GM20000 (cell line): ENCODE data around the gene SLC45A2.

ENCODE experiments used
- DNase-seq: peaks from one replicate; pipeline ENCODE4 v3.0.0; 2012; ENCODE audit warnings: low spot score
- CTCF ChIP-seq: IDR thresholded peaks from 2 replicates; pipeline ENCODE4 v1.5.1; 2012; ENCODE audit warnings: mild to moderate bottlenecking, control low read depth; ENCODE audit errors: extremely low read depth, missing control alignments

The SLC45A2 gene

GRCh38 chr5:34021334-34021733 is 36.8 kb upstream of the SLC45A2 start:
- no peak for DNase-seq
- TF ChIP-seq CTCF: no peak

GRCh38 chr5:34020726-34021125 is 36.2 kb upstream of the SLC45A2 start:
- TF ChIP-seq CTCF: no peak
- no peak for DNase-seq

GRCh38 chr5:34017254-34017653 is 32.8 kb upstream of the SLC45A2 start:
- no peak for TF ChIP-seq CTCF
- DNase-seq: no peak

GRCh38 chr5:34016750-34017149 is 32.3 kb upstream of the SLC45A2 start:
- no peak for DNase-seq
- no peak for TF ChIP-seq CTCF

- no peak for TF ChIP-seq CTCF
- no peak for DNase-seq
These were observed 31.7 kb upstream of the SLC45A2 start for GRCh38 chr5:34016222-34016621.

GRCh38 chr5:34015120-34015822 is 30.8 kb upstream of the SLC45A2 start:
- no peak for TF ChIP-seq CTCF
- DNase-seq: no peak

- no peak for DNase-seq
- no peak for TF ChIP-seq CTCF
These were observed 30.1 kb upstream of the SLC45A2 start for GRCh38 chr5:34014626-34015025.
